ENCODE data around the gene MPPED1. TPM values are rescaled to one million over a fixed set of nuclear protein-coding genes. Genes with fewer than 3 reads are reported as not detected.

The MPPED1 gene
- total RNA-seq, 1 donor from 2014 or later = not detected

DNA sequence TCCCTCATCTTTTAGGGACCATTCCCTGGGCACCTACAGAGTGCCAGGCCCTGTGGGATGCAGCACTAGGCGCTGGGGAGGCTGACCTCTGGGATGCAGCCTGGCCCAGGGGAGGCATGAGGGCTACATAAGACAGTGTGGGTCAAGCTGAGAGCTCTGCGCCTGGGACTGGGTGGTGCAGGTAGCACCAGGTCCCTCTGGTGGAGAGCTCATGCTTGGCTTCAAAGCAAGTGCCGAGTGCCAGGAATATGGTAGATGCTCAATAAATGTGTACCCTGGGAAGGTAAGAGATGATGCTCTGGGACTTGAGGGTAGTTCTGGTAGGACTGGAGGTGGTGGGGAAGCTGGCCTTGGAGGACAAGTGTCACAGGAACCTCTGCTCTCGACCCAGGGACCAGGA, 2.0 kb upstream of the MPPED1 start:
- intact Hi-C loops (cut with micrococcal nuclease) = no loop called here

GRCh38 chr22:43411040-43411868, 560 bp upstream of the MPPED1 start:
- intact Hi-C loops (cut with micrococcal nuclease) = no loop called here

- intact Hi-C loops (cut with micrococcal nuclease) = no loop called here
These were observed 1.3 kb downstream of the MPPED1 start for GRCh38 chr22:43412808-43413795.

DNA sequence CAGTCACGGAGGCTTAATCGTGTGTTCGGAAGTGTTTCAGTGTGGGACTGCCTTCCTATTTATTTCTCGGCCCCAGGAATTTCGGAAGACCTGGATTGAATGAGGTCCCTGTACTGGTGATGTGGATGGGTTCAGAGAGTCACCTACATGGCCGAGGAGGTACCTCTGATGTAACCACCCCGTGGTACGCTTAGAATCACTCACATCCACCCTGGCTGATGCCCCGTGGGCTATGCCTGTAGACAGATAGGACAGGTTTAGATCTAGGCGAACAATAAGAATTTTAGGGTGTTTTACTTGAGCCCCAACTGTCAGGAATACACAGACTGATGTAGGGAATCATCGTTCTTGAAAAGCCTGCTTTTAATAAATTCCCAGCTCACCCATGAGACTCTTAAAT, 2.0 kb downstream of the MPPED1 start:
- intact Hi-C loops (cut with micrococcal nuclease) = no loop called here

GRCh38 chr22:43415681-43416080, 3.9 kb downstream of the MPPED1 start:
- intact Hi-C loops (cut with micrococcal nuclease) = no loop called here

- intact Hi-C loops (cut with micrococcal nuclease) = no loop called here
These were observed 5.7 kb downstream of the MPPED1 start for GRCh38 chr22:43417555-43417954.

- intact Hi-C loops (cut with micrococcal nuclease) = no loop called here
These were observed 6.4 kb downstream of the MPPED1 start for GRCh38 chr22:43418079-43418825.

DNA sequence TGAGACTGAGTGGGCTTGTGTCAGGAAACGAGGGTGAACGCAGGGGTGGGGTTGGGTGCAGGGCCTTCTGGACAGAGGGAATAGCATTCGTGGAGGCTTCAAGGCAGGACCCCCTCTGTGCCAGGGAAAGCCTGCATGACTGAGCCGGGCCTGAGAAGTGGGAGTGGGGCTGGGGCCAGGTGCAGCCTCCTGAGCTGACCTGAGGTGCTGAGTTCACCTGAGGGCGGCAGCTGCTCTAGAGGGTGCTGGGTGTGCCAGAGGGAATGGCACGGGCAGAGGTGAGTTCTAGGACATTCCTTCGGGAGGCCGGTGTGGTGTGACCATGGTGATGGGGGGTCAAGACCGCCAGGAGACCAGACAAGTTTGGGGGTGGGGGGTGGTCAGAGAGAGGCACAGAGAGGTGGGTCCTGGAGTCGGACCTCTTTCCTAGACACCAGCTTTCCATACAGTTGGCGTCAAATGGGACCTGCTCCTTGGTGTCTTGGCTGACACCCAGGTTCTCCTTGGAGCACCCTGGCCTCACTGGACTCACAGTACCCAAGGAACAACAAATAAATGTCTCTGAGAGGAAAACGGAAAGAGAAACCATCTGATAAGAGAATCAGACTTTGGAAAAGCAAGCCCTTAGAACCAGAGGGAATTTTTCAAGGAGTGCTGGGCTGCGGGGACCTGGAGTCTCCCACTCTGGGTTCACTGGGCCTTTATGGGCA, 7.7 kb downstream of the MPPED1 start:
- intact Hi-C loops (cut with micrococcal nuclease) = no loop called here

GRCh38 chr22:43421046-43421665, 9.3 kb downstream of the MPPED1 start:
- intact Hi-C loops (cut with micrococcal nuclease) = no loop called here

DNA sequence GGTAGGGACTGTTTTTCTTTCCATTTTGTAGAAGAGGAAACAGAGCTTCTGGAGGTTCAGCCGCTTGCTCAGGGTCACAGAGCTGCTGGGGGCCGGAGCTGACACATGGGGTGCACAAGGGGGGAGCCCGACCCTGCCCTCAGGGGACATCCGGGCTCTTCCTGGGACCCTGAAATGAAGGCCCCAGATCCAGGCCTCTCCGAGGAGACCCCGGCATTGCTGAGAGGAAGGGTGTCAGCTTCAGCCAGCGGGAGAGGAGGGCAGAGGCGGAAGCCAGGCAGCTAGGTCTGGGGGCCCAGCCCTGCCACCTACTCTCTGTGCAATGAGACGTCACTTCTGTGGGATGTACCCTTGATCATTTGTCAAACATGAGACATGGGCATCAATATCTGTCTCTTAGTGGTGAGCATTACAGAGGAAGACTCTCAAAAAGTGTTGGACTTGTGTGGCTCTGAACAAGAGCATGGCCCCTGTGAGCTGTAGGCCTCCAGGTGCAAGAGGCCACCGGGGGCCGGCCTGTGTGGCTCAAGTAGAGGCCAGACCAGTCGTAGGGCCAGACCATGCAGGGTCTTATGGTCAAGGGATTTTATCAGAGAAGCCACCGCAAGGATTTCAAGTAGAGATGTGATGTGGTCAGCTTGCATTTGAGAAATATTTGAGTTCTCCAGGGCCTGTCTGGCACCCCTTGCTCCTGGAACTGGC, 10.3 kb downstream of the MPPED1 start:
- intact Hi-C loops (cut with micrococcal nuclease) = no loop called here

DNA sequence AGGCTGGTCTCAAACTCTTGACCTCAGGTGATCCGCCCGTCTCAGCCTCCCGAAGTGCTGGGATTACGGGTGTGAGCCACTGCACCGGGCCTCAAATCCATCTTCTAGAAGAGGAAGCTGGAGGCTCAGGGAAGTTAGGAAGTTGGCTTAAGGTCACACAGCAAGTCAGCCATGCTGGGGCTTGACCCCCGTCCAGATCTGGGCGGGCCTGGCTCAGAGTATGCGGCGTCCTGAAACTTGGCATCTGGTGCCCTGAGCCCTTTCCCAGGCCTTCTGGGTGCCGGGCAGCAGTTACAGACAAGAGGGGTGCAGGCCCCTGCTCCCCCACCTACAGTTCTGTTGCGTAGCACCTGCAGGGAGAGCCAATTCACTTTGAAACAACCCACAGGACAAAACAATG, 11.2 kb downstream of the MPPED1 start:
- intact Hi-C loops (cut with micrococcal nuclease) = no loop called here

DNA sequence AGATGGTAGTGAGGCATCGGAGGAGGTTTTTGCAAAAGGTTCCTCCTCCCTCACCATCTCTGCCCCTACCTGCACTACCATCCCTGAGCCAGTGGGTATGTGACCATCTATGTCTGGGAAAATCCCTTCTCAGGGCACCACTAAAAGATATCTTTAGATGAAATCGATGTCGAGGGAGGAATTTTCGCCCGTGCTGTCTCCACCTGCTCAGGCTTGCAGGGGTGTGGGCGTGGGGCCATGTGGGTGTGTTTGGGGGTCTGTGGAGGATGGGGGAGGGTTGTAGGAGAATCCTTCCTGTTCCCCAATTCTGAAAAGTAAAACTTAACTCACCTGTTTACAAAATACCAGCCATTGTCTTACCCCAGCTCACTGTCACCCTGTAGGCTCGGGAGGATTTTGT, 12.4 kb downstream of the MPPED1 start:
- intact Hi-C loops (cut with micrococcal nuclease) = no loop called here

- intact Hi-C loops (cut with micrococcal nuclease) = no loop called here
These were observed 13.1 kb downstream of the MPPED1 start for GRCh38 chr22:43424666-43425630.

GRCh38 chr22:43425976-43426785, 14.4 kb downstream of the MPPED1 start:
- intact Hi-C loops (cut with micrococcal nuclease) = no loop called here

GRCh38 chr22:43426816-43427215, 15.0 kb downstream of the MPPED1 start:
- intact Hi-C loops (cut with micrococcal nuclease) = no loop called here

GRCh38 chr22:43427296-43428004, 15.6 kb downstream of the MPPED1 start:
- intact Hi-C loops (cut with micrococcal nuclease) = no loop called here

GRCh38 chr22:43428005-43428485, 16.2 kb downstream of the MPPED1 start:
- intact Hi-C loops (cut with micrococcal nuclease) = no loop called here

Measured in T-helper 2 cell treated with Interferon-gamma antibody and Interleukin-4, amounts not matched to agents 100 ng/mL and 5 ng/mL, for 36 hours (primary cell).